ENCODE data around the gene DELE1.
"Not testable (repeated sequence)": the region's sequence is repeated elsewhere in the genome, so short reads cannot be mapped to it uniquely, and the experiment has no call there.

The DELE1 gene

GRCh38 chr5:141883892-141884318 is 39.8 kb upstream of the DELE1 start:
- DNase-seq (ENCODE audit: low read depth) = no peak

GRCh38 chr5:141889282-141889871 is 34.3 kb upstream of the DELE1 start:
- DNase-seq (ENCODE audit: low read depth) = no peak

GRCh38 chr5:141890429-141890828 is 33.2 kb upstream of the DELE1 start:
- DNase-seq (ENCODE audit: low read depth) = not testable (repeated sequence)

GRCh38 chr5:141897425-141897824 is 26.2 kb upstream of the DELE1 start:
- DNase-seq (ENCODE audit: low read depth) = no peak

GRCh38 chr5:141898448-141899049 is 25.1 kb upstream of the DELE1 start:
- DNase-seq (ENCODE audit: low read depth) = no peak

GRCh38 chr5:141902015-141902814 is 21.5 kb upstream of the DELE1 start:
- no peak for DNase-seq (ENCODE audit: low read depth)

- no peak for DNase-seq (ENCODE audit: low read depth)
Measured at GRCh38 chr5:141903261-141903660, 20.4 kb upstream of the DELE1 start.

- DNase-seq (ENCODE audit: low read depth) = no peak
Measured at GRCh38 chr5:141904551-141904950, 19.1 kb upstream of the DELE1 start.

- DNase-seq (ENCODE audit: low read depth) = no peak
Measured at GRCh38 chr5:141906517-141906916, 17.2 kb upstream of the DELE1 start.

- DNase-seq (ENCODE audit: low read depth) = no peak
Measured at GRCh38 chr5:141906972-141907371, 16.7 kb upstream of the DELE1 start.

GRCh38 chr5:141908796-141909195 is 14.9 kb upstream of the DELE1 start:
- no peak for DNase-seq (ENCODE audit: low read depth)

GRCh38 chr5:141909212-141909611 is 14.5 kb upstream of the DELE1 start:
- no peak for DNase-seq (ENCODE audit: low read depth)

- DNase-seq (ENCODE audit: low read depth) = no peak
Measured at GRCh38 chr5:141910271-141910673, 13.4 kb upstream of the DELE1 start.

- no peak for DNase-seq (ENCODE audit: low read depth)
Measured at GRCh38 chr5:141913560-141914198, 10.0 kb upstream of the DELE1 start.

GRCh38 chr5:141914199-141914743 is 9.4 kb upstream of the DELE1 start:
- DNase-seq (ENCODE audit: low read depth) = peak; percentile 27

- DNase-seq (ENCODE audit: low read depth) = no peak
Measured at GRCh38 chr5:141914797-141915196, 8.9 kb upstream of the DELE1 start.

GRCh38 chr5:141915881-141916336 is 7.8 kb upstream of the DELE1 start:
- DNase-seq (ENCODE audit: low read depth) = no peak

GRCh38 chr5:141916522-141916921 is 7.1 kb upstream of the DELE1 start:
- no peak for DNase-seq (ENCODE audit: low read depth)

GRCh38 chr5:141917760-141918159 is 5.9 kb upstream of the DELE1 start:
- no peak for DNase-seq (ENCODE audit: low read depth)

GRCh38 chr5:141919218-141920119 is 4.2 kb upstream of the DELE1 start:
- no peak for DNase-seq (ENCODE audit: low read depth)

- DNase-seq (ENCODE audit: low read depth) = no peak
Measured at GRCh38 chr5:141920771-141921170, 2.9 kb upstream of the DELE1 start.

All from activated T-cell treated with anti-CD3 and anti-CD28 coated beads for 48 hours (primary cell).